Measurements from ENCODE around the gene OR10G8.

The OR10G8 gene

DNA sequence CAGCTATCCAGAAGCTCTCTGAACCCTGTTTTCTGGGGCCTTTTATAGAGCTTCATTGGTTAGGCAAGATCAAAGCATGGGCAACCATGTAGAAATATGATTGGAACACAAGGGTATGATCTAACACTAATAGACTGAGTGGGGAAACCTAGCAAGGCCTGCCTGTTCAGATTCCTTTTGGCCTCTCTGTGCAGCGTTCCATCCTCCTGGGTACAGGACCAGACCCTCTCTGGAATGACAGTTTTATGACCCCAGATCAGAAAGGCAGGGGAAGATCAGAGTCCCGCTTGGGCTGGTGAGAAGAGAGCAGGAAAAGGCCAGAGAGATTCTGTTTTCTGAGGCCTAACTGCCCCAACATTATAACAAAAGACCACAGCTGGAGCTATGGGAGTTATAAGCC is 52.0 kb downstream of the OR10G8 start:
- DNase-seq (ENCODE audit: low spot score) = no peak

- DNase-seq (ENCODE audit: low spot score) = no peak
These were observed 53.2 kb downstream of the OR10G8 start for GRCh38 chr11:124079631-124080326.

Measured in AG20443 (cell line).